Activated CD8-positive, alpha-beta memory T cell treated with anti-CD3 and anti-CD28 coated beads, Interleukin-2, amount 50 U/mL, for 24 hours (primary cell): ENCODE measurements around the gene NPY.
"Not testable (repeated sequence)": the region's sequence is repeated elsewhere in the genome, so short reads cannot be mapped to it uniquely, and the experiment has no call there.

Source experiments
- DNase-seq: peaks from one replicate; pipeline ENCODE4 v3.0.0-alpha.2; 2020; ENCODE audit errors: extremely low read depth

NPY gene

GRCh38 chr7:24283897-24284698 is at the start of gene NPY:
Gene NPY (plus strand): TSS chr7:24284190. CDS start chr7:24285241, 1,051 bp downstream.
- no peak for DNase-seq

DNA sequence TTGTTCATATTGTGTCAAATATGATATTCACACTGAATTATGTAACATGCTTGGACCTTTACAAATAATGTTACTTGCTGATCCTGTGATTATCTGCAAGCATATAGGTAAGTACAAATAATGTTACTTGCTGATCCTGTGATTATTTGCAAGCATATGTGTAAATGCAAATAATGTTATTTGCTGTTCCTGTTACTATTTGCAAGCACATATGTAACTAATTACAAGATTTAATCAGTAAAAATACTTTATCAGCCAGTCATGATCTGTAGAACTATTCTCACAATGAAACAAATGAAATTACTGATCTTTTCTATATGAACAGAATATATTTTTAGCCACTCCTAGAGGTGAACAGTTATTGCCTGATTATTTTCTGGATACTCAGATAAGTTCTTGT is 44.7 kb upstream of the NPY start:
- no peak for DNase-seq

- no peak for DNase-seq
Observed at GRCh38 chr7:24241206-24241605, 42.8 kb upstream of the NPY start.

GRCh38 chr7:24244554-24244953 is 39.4 kb upstream of the NPY start:
- DNase-seq: no peak

DNA sequence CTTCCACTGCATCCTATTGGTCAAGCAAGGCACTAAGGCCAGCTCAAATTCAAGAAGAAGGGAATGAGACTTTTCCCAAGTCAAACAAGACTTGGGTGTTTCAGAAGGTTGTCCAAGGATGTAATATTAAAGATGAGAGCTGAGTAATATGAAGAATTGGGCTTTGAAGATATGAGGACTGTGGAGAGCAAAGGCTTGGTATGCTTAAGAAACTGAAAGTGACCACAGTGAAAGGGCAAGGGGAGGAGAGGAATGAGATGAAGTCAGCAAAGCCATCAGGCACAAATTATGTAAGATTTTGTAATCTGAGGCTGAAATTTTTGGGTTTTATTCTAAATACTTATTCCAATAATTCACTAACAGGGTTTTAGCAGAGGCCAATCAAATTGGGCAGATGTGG is 38.6 kb upstream of the NPY start:
- no peak for DNase-seq

- no peak for DNase-seq
Observed at GRCh38 chr7:24249266-24249665, 34.7 kb upstream of the NPY start.

DNA sequence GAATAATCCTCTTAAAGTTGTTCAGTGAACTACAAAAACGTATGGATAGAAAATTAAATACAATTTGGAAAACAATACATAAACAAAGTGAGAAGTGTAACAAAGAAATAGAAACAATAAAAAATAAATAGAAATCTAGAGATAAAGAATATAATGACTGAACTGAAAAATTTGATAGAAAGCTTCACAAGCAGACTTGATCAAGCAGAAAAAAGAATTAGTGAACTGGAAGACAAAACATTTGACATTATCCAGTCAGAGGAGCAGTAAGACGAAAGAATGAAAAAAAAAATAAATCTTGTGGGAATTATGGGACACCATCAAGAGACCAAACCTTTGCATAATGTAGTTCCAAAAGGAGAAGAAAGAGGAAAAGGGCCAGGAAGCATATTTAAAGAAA is 32.4 kb upstream of the NPY start:
- DNase-seq: no peak

GRCh38 chr7:24255139-24255538 is 28.9 kb upstream of the NPY start:
- DNase-seq: no peak

DNA sequence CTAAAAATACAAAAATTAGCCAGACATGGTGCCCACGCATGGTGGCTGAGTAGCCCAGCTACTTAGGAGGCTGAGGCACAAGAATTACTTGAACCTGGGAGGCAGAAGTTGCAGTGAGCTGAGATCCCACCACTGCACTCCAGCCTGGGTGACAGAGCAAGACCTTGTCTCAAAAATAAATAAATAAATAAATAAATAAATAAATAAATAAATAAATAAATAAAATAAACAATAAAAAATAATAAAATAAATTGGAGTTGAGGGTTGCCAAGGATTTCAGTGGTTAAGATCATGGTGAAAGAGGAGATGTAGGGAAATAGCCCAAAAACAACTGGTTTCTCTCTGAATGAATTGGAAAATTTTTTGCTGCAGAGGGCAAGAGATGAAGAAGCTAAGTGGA is 25.7 kb upstream of the NPY start:
- not testable (repeated sequence) for DNase-seq

GRCh38 chr7:24271938-24272337 is 12.1 kb upstream of the NPY start:
- DNase-seq: no peak

DNA sequence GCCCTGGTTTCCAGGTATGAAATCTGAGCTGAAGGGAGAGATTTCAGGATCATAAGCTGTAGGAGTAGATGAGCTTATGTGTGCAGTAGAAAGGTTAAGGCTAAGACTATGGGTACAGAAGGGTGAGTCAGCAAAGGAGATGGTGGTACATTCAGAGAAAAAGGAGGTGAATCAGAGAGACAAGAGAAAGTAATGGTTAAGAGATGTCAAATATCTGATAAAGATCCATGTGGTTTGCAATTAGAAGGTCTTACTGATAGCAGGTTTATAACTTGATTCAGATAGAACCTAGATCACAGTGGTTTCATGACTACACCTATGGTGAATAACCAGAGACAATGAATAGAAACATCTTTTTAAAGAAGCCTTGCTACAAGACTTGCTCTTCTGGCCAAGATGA is 4.5 kb upstream of the NPY start:
- no peak for DNase-seq

GRCh38 chr7:24283554-24283896 is 465 bp upstream of the NPY start:
- no peak for DNase-seq

GRCh38 chr7:24284699-24285506 is 913 bp downstream of the NPY start:
- DNase-seq: no peak

DNA sequence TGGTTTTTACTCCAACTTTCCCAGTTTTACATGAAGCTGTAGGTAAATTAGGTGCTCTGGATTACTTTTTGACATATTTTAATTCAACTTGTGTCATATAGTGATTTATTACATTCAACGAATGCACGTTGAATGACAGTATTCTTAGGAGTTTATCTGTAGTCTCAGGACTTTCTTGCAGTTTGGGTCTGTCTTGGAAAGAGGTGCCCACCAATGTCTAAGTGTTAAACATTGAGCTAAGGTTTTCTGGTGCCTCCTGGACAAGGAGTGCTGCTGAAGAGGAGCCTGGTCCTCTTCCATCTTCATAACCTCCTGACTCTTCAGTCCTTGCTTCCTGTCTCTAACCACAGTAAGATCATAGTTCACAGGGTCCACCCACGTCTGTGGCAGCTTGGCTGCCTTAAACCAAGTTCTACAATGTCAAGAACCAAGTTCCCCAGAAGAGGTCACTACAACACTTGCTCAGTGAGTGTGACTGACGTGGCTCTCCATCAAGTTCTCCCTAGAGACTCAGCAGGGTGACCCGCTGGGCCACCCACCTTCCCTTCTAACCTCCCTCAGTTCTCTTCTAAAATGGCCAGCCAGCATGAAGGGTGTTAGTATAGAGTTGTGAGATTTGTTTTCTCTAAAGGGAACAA is 6.1 kb downstream of the NPY start:
- no peak for DNase-seq

GRCh38 chr7:24291271-24291670 is 7.3 kb downstream of the NPY start:
- no peak for DNase-seq

GRCh38 chr7:24297362-24297761 is 13.4 kb downstream of the NPY start:
- DNase-seq: no peak

DNA sequence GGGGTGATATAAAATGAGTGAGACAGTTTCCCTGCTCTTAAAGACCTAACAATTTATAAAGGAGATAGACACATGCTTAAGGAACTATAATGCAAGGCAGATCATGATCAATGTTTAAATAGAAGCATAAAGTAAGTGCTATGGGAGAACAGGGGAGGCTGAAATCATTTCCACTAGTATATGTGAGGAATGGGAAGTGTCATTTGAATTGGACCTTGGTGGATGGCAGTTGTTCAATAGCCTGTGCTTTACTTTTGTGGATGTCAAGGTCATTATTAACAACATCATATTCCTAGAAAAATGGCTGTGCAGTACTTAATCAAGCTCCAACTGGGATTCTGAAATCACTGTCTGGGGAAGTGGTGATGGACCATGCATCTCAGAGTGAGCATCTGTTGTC is 14.7 kb downstream of the NPY start:
- DNase-seq: no peak

DNA sequence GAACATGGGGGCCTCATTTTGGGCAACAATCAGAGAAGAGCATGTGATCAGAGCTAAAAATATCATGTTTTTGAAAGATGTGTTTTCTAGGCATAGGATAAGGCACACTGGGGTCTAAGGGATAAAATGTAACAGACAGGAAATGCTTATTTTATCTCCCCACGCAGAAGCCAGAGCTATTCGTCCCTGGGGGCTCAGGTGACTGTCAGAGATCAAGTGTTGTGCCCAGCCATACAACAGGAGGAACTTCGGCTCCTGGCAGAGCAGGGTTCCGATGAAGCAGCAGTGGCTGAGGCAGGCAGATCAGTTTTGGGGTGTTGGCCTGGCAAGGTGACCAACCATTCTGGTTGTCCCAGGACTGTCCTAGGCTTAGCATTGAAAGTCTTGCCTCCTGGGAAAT is 15.2 kb downstream of the NPY start:
- DNase-seq: no peak

- DNase-seq: no peak
Observed at GRCh38 chr7:24301703-24302102, 17.7 kb downstream of the NPY start.

GRCh38 chr7:24304494-24305095 is 20.6 kb downstream of the NPY start:
- no peak for DNase-seq

DNA sequence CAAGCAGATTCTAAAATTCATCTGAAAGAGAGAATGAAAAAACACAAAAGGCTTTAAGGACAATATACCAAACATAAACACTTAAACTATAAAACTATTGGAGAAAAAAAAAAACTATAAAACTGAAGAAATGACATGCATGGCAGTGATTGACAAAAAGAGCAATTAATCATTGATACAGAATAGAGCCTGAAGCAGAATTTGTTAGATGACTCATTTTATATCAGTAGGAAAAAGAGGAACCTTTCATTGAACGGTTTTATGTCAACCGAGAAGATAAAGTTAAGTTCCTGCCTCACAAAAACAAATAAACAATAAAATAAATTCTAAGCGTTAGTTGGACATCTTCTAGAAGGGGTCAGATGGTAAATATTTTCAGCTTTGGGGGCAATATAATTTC is 23.3 kb downstream of the NPY start:
- no peak for DNase-seq

DNA sequence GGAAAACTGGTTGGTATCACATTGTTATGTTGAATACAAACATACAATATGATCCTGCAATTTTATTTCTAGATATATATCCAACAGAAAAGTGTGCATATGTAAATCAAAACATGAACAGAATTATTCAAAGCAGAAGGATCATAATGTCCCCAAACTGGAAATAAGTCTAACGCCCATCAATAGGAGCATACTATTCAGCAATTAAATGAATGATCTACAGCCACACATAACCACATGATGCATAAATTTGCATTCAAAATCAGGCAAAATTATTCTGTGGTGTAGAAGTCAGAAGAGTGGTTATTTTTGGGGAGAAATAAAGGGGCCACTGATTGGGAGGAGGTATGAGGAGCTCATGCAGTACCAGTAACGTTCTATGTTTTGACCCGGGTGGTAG is 28.6 kb downstream of the NPY start:
- no peak for DNase-seq
